HepG2 (cell line): ENCODE results near the gene TBC1D22A. TPM values are rescaled to one million over a fixed set of nuclear protein-coding genes. Genes with fewer than 3 reads are reported as not detected.

ENCODE experiments used
- ATAC-seq: fragments of 200-7000 bp; cut with Tn5 transposase; 3 replicates; pipeline ENCODE4 v1.9.1; 2020; ENCODE audit warnings: mild to moderate bottlenecking, moderate library complexity
- BruUV-seq: library from RNA; stranded (reverse); fragments of 400-500 nt; replicated peaks from 2 replicates; lab custom pipeline; 2021; lab: Mats Ljungman, UMichigan
- CTCF ChIA-PET: fragments of 300-600 bp; formaldehyde crosslinking; extraction: SDS; loops from one replicate; lab custom pipeline; 2021; ENCODE audit warnings: low total read pairs, inconsistent platforms, low intra/inter-chr PET ratio; lab: Yijun Ruan, JAX
- POLR2A ChIA-PET: fragments of 350-600 bp; sonication (Branson Sonifier 250); formaldehyde crosslinking; loops from one replicate; lab custom pipeline; 2020; ENCODE audit warnings: antibody characterized with exemption, inconsistent platforms; lab: Yijun Ruan, JAX
- DNase-seq: peaks from one replicate; pipeline ENCODE4 v3.0.0-alpha.2; 2015; ENCODE audit warnings: low spot score
- FAIRE-seq: peaks from 3 replicates; lab custom pipeline; 2011; peaks lifted over from hg19 to GRCh38; lab: Jason Lieb, UNC
- H2AFZ ChIP-seq: one replicate; pipeline ENCODE4 v1.6.1; 2011; ENCODE audit warnings: low read length, inconsistent platforms
- H3K27ac ChIP-seq: fragments of 300-600 bp; 3 replicates; pipeline ENCODE4 v1.8.0; 2011; ENCODE audit warnings: mixed run types, mild to moderate bottlenecking, mixed read lengths, low read length, inconsistent platforms; ENCODE audit not compliant: insufficient read depth; ENCODE audit errors: extremely low read length
- H3K27me3 ChIP-seq, 2 experiments: fragments of 200-600 bp in 1 of 2; 2 replicates in 1 of 2; 3 replicates in 1 of 2; pipeline versions ENCODE4 v1.6.0 to v1.8.0; 2011; ENCODE audit warnings: low read length in 2 of 2, mild to moderate bottlenecking in 2 of 2, moderate library complexity in 2 of 2, inconsistent platforms in 1 of 2; ENCODE audit not compliant: insufficient read depth in 2 of 2, control insufficient read depth in 1 of 2
- H3K36me3 ChIP-seq, 2 experiments: fragments of 200-600 bp in 1 of 2; replicated peaks in 1 of 2; 2 replicates in 1 of 2; 3 replicates in 1 of 2; pipeline versions ENCODE4 v1.5.1 to v1.8.0; 2011; ENCODE audit warnings: low read length in 2 of 2, inconsistent platforms in 1 of 2; ENCODE audit not compliant: insufficient read depth in 2 of 2, control insufficient read depth in 1 of 2
- H3K4me1 ChIP-seq: 2 replicates; pipeline ENCODE4 v1.5.1; 2012; ENCODE audit warnings: low read length, inconsistent platforms; ENCODE audit not compliant: insufficient read depth
- H3K4me2 ChIP-seq: 2 replicates; pipeline ENCODE4 v1.6.0; 2011; ENCODE audit warnings: low read depth, low read length, inconsistent platforms
- H3K4me3 ChIP-seq, 3 experiments: fragments of 200-600 bp in 1 of 3; sonication (generic), shearing (Covaris generic) in 1 of 3; replicated peaks in 1 of 3; 2 replicates each; pipeline ENCODE4 v1.5.1; 2011 to 2016; ENCODE audit warnings: low read length in 3 of 3, inconsistent platforms in 2 of 3, low read depth in 2 of 3, mild to moderate bottlenecking in 2 of 3, control low read depth in 1 of 3, mixed read lengths in 1 of 3; ENCODE audit not compliant: insufficient read depth in 1 of 3
- H3K79me2 ChIP-seq: one replicate; pipeline ENCODE4 v1.6.1; 2011; ENCODE audit warnings: low read length, inconsistent platforms; ENCODE audit not compliant: insufficient read depth
- H3K9ac ChIP-seq: 2 replicates; pipeline ENCODE4 v1.6.0; 2011; ENCODE audit warnings: mild to moderate bottlenecking, low read depth, low read length, inconsistent platforms; ENCODE audit not compliant: insufficient read depth
- H3K9me3 ChIP-seq: 2 replicates; pipeline ENCODE4 v1.5.1; 2012; ENCODE audit warnings: mild to moderate bottlenecking, low read length
- H4K20me1 ChIP-seq: 2 replicates; pipeline ENCODE4 v1.6.0; 2011; ENCODE audit warnings: inconsistent platforms, mild to moderate bottlenecking, low read length, moderate library complexity; ENCODE audit not compliant: insufficient read depth
- ATF1 ChIP-seq: IDR thresholded peaks from 2 replicates; pipeline ENCODE4 v1.6.1; 2016; ENCODE audit warnings: mild to moderate bottlenecking, control low read depth
- ATM ChIP-seq: fragments of 450-650 bp; IDR thresholded peaks from 2 replicates; pipeline ENCODE4 v1.7.1; 2017; ENCODE audit warnings: mild to moderate bottlenecking, borderline replicate concordance
- HOXA7 ChIP-seq: sonication (generic); formaldehyde crosslinking; IDR thresholded peaks from 2 replicates; pipeline ENCODE4 v1.8.1; 2022; ENCODE audit warnings: mild to moderate bottlenecking, missing genetic modification reagents, moderate library complexity
- NR2C2 ChIP-seq: sonication (generic); formaldehyde crosslinking; IDR thresholded peaks from 2 replicates; pipeline ENCODE4 v1.4.0; 2020; ENCODE audit warnings: missing genetic modification reagents, mild to moderate bottlenecking, moderate library complexity, borderline replicate concordance
- RAD21 ChIP-seq: fragments of 450-650 bp; formaldehyde crosslinking; IDR thresholded peaks from 2 replicates; pipeline ENCODE4 v1.5.0; 2020; ENCODE audit warnings: mild to moderate bottlenecking
- RBM39 ChIP-seq: fragments of 200-400 bp; formaldehyde crosslinking; IDR thresholded peaks from one replicate; pipeline ENCODE4 v1.6.1; 2018; ENCODE audit warnings: antibody characterized with exemption, mild to moderate bottlenecking, low read depth, low read length; ENCODE audit not compliant: poor library complexity, severe bottlenecking
- ZKSCAN1 ChIP-seq: fragments of 150-350 bp; IDR thresholded peaks from 2 replicates; pipeline ENCODE4 v1.6.1; 2014; ENCODE audit warnings: low read length
- ZNF235 ChIP-seq: sonication (generic); formaldehyde crosslinking; IDR thresholded peaks from 2 replicates; pipeline ENCODE4 v1.8.1; 2023; ENCODE audit warnings: mild to moderate bottlenecking, missing genetic modification reagents, borderline replicate concordance
- ZNF326 ChIP-seq: sonication (generic); formaldehyde crosslinking; IDR thresholded peaks from 2 replicates; pipeline ENCODE4 v1.4.0; 2020; ENCODE audit warnings: missing genetic modification reagents, borderline replicate concordance
- ZNF629 ChIP-seq: sonication (generic); formaldehyde crosslinking; conservative IDR thresholded peaks from 2 replicates; pipeline ENCODE4 v1.5.0; 2020; ENCODE audit warnings: missing genetic modification reagents
- ZNF644 ChIP-seq: IDR thresholded peaks from 2 replicates; pipeline ENCODE4 v1.6.1; 2016; ENCODE audit warnings: low read depth
- ZNF672 ChIP-seq: sonication (generic); formaldehyde crosslinking; IDR thresholded peaks from 2 replicates; pipeline ENCODE4 v1.8.1; 2022; ENCODE audit warnings: missing genetic modification reagents
- ZNF775 ChIP-seq: sonication (generic); formaldehyde crosslinking; IDR thresholded peaks from 2 replicates; pipeline ENCODE4 v1.4.0; 2020; ENCODE audit warnings: missing genetic modification reagents, mild to moderate bottlenecking, moderate library complexity, borderline replicate concordance
- WGBS: methylation state at CpG from one replicate; pipeline ENCODE4 v1.1.6; 2017; ENCODE audit warnings: low lambda C conversion rate; 5-methylcytosine and 5-hydroxymethylcytosine counted together
- in situ Hi-C: cut with HindIII; loops from 2 replicates; pipeline ENCODE4 v1.10.0; 2017; ENCODE audit warnings: low pct_unique_long_range_greater_than_20kb; ENCODE audit not compliant: extremely low pct_ligation_motif_present
- intact Hi-C: fragments of 100-400 bp; cut with micrococcal nuclease; formaldehyde crosslinking; loops from one replicate; pipeline ENCODE4 v1.10.0; 2022; ENCODE audit not compliant: unreplicated experiment
- polyA plus RNA-seq, 8 experiments: library from polyadenylated mRNA; depleted of rRNA in 3 of 8; stranded (reverse) in 7 of 8; unstranded in 1 of 8; fragments of >200 nt; fragmentation: Illumina TruSeq in 4 of 8; extraction: Trizol in 4 of 8; gene quantifications; 2 replicates each; pipeline versions ENCODE4 v1.2.1 to v1.2.3, GENCODE V29; 2011 to 2016; ENCODE audit warnings: low read depth in 4 of 8, missing spikeins in 1 of 8, mixed read lengths in 1 of 8; ENCODE audit not compliant: insufficient read depth in 1 of 8
- total RNA-seq, 5 experiments: library from RNA; depleted of rRNA; stranded (reverse); fragments of >200 nt; fragmentation: Illumina TruSeq; extraction: Trizol; gene quantifications; 2 replicates each; pipeline ENCODE4 v1.2.3, GENCODE V29; 2016; ENCODE audit warnings: low read depth in 1 of 5
- TF ChIP-seq, protein P1 (sequence below): sonication (generic); formaldehyde crosslinking; IDR thresholded peaks from 2 replicates; pipeline ENCODE4 v1.8.0; 2022; ENCODE audit warnings: missing genetic modification reagents, mild to moderate bottlenecking, moderate library complexity, borderline replicate concordance
- TF ChIP-seq, protein P2 (sequence below), 2 experiments: sonication (generic) in 1 of 2; formaldehyde crosslinking in 1 of 2; IDR thresholded peaks; 2 replicates each; pipeline versions ENCODE4 v1.4.0 to v1.6.1; 2018 to 2020; ENCODE audit warnings: missing genetic modification reagents in 2 of 2, borderline replicate concordance in 1 of 2, low read depth in 1 of 2, mild to moderate bottlenecking in 1 of 2, missing biosample characterization in 1 of 2
- TF ChIP-seq, protein P3 (sequence below): sonication (generic); formaldehyde crosslinking; IDR thresholded peaks from 2 replicates; pipeline ENCODE4 v1.5.0; 2020; ENCODE audit warnings: mild to moderate bottlenecking, missing genetic modification reagents
- TF ChIP-seq, protein P4 (sequence below): sonication (generic); formaldehyde crosslinking; IDR thresholded peaks from 2 replicates; pipeline ENCODE4 v1.5.1; 2020; ENCODE audit warnings: missing genetic modification reagents, mild to moderate bottlenecking, borderline replicate concordance

The TBC1D22A gene
- total and polyA plus RNA-seq, 2 of the 13 experiments (the other 11 are each of a cell fraction or from before 2014, with no cell fraction given): 17.3 to 18.0 TPM

DNA sequence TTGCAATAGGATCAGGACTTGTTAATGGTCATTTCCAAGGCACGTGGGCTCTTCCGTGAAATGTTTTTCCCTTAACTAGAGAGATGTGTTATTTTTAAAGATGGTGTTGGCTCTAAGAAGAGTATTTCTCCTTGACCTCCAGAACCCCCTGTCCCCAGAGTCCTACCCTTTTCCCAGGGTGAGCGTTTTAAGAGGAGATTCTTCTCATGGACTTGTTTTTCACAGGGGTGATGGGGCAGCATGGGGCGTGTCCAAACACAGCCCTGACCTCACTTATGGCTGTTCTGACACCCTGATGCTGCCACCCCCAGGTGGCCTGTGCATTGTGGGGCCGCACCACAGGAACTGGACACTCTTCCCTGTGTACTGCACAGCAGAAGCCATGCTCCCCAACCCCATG, 335.7 kb downstream of the TBC1D22A start:
- no peak for DNase-seq
- Histone ChIP-seq H3K27ac (no peak overlapping the region), H3K79me2 (no peaks in the 10 kb centered on the region), H3K4me3 (no peak overlapping the region), H3K9me3 (peaks cover 11% of the 10 kb centered on the region), H3K4me1 (peaks cover 17% of the 10 kb centered on the region), H3K36me3 (peaks cover 0 to 2% of the 10 kb centered on the region in 2 experiments; a peak in 1 of 5 replicates), H3K9ac (no peak overlapping the region), H4K20me1 (no peaks in the 10 kb centered on the region)
- in situ Hi-C loops: no loop called here
- BruUV-seq: no TSS peak
- no peak for TF ChIP-seq ZNF629
- no peak for TF ChIP-seq ZNF775 (CRISPR knock-in tag)
- no peak for TF ChIP-seq ZNF235
- TF ChIP-seq, protein P1, sequence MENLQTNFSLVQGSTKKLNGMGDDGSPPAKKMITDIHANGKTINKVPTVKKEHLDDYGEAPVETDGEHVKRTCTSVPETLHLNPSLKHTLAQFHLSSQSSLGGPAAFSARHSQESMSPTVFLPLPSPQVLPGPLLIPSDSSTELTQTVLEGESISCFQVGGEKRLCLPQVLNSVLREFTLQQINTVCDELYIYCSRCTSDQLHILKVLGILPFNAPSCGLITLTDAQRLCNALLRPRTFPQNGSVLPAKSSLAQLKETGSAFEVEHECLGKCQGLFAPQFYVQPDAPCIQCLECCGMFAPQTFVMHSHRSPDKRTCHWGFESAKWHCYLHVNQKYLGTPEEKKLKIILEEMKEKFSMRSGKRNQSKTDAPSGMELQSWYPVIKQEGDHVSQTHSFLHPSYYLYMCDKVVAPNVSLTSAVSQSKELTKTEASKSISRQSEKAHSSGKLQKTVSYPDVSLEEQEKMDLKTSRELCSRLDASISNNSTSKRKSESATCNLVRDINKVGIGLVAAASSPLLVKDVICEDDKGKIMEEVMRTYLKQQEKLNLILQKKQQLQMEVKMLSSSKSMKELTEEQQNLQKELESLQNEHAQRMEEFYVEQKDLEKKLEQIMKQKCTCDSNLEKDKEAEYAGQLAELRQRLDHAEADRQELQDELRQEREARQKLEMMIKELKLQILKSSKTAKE: no peak
- no peak for TF ChIP-seq ZNF672
- no peak for TF ChIP-seq ATF1
- no peak for TF ChIP-seq ATM
- no peak for TF ChIP-seq ZNF326 (CRISPR knock-in tag)
- TF ChIP-seq NR2C2 (CRISPR knock-in tag): no peak
- TF ChIP-seq, protein P2, sequence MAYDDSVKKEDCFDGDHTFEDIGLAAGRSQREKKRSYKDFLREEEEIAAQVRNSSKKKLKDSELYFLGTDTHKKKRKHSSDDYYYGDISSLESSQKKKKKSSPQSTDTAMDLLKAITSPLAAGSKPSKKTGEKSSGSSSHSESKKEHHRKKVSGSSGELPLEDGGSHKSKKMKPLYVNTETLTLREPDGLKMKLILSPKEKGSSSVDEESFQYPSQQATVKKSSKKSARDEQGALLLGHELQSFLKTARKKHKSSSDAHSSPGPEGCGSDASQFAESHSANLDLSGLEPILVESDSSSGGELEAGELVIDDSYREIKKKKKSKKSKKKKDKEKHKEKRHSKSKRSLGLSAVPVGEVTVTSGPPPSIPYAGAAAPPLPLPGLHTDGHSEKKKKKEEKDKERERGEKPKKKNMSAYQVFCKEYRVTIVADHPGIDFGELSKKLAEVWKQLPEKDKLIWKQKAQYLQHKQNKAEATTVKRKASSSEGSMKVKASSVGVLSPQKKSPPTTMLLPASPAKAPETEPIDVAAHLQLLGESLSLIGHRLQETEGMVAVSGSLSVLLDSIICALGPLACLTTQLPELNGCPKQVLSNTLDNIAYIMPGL (CRISPR knock-in tag; IDR thresholded peaks at IDR 0.05; ENCODE audit: borderline replicate concordance in 1 of 2, low read depth in 1 of 2): no peak
- TF ChIP-seq RAD21 (CRISPR knock-in tag): no peak
- TF ChIP-seq, protein P3, sequence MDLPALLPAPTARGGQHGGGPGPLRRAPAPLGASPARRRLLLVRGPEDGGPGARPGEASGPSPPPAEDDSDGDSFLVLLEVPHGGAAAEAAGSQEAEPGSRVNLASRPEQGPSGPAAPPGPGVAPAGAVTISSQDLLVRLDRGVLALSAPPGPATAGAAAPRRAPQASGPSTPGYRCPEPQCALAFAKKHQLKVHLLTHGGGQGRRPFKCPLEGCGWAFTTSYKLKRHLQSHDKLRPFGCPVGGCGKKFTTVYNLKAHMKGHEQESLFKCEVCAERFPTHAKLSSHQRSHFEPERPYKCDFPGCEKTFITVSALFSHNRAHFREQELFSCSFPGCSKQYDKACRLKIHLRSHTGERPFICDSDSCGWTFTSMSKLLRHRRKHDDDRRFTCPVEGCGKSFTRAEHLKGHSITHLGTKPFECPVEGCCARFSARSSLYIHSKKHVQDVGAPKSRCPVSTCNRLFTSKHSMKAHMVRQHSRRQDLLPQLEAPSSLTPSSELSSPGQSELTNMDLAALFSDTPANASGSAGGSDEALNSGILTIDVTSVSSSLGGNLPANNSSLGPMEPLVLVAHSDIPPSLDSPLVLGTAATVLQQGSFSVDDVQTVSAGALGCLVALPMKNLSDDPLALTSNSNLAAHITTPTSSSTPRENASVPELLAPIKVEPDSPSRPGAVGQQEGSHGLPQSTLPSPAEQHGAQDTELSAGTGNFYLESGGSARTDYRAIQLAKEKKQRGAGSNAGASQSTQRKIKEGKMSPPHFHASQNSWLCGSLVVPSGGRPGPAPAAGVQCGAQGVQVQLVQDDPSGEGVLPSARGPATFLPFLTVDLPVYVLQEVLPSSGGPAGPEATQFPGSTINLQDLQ (CRISPR knock-in tag): no peak
- no peak for TF ChIP-seq HOXA7 (CRISPR knock-in tag)
- TF ChIP-seq, protein P4, sequence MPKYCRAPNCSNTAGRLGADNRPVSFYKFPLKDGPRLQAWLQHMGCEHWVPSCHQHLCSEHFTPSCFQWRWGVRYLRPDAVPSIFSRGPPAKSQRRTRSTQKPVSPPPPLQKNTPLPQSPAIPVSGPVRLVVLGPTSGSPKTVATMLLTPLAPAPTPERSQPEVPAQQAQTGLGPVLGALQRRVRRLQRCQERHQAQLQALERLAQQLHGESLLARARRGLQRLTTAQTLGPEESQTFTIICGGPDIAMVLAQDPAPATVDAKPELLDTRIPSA (CRISPR knock-in tag): no peak
- no peak for TF ChIP-seq ZKSCAN1
- no peak for TF ChIP-seq ZNF644 (CRISPR knock-in tag)
- no peak for TF ChIP-seq RBM39
- TF ChIP-seq, all 625 proteins: peak for 0
- POLR2A ChIA-PET: no interaction called here
- Histone ChIP-seq H3K4me2 (no peak overlapping the region), H2AFZ (no peak overlapping the region), H3K27me3 (no peaks in the 10 kb centered on the region)
- WGBS: 100% methylated on average over 5 of the region's 5 CpGs
- ATAC-seq (no peak), FAIRE-seq (no peak)
- intact Hi-C loops: no loop called here
- CTCF ChIA-PET: no interaction called here
